HG03521 (cell line): Measurements from ENCODE around the gene NLN.
"Not testable (repeated sequence)": the region's sequence is repeated elsewhere in the genome, so short reads cannot be mapped to it uniquely, and the experiment has no call there.

ENCODE experiments used
- ATAC-seq: cut with Tn5 transposase; IDR thresholded peaks from one replicate; pipeline ENCODE4 v1.9.1; 2021; ENCODE audit warnings: mild to moderate bottlenecking, moderate library complexity; ENCODE audit not compliant: unreplicated experiment

The NLN gene

DNA sequence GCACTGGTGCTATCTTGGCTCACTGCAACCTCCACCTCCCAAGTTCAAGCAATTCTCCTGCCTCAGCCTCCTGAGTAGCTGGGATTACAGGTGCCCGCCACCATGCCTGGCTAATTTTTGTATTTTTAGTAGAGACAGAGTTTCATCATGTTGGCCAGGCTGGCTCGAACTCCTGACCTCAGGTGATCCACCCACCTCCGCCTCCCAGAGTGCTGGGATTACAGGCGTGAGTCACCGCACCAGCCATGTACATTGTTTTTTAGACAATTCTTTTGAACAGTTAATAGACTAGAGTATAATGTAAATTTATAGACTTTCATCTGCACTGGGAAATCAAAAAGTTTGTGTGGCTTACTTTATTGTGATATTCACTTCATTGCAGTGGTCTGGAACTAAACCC, 85.5 kb downstream of the NLN start:
- not testable (repeated sequence) for ATAC-seq

DNA sequence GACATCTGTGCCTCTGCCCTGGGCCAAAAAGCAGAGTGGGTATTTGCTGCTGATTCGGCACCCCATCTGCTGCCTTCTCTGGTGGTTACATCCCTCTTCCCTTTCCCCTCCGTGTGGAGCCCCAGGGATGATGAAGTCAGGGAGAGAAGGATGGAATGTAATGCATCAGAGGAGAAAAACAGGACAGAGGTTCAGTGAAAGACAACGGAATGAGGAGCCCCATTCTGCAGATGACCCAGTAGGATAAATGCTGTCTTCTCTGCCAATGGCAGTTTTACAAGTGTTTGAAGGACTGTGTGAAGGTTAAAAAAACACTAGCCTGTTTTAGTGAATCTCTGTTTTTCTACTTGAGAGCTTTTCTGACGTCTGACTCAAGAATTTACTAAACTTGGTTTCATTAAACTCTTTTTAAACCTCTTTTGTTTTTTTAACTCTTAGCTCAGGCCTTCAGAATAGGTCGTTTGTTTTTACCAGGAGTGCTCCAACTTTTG, 86.3 kb downstream of the NLN start:
- ATAC-seq: no peak

DNA sequence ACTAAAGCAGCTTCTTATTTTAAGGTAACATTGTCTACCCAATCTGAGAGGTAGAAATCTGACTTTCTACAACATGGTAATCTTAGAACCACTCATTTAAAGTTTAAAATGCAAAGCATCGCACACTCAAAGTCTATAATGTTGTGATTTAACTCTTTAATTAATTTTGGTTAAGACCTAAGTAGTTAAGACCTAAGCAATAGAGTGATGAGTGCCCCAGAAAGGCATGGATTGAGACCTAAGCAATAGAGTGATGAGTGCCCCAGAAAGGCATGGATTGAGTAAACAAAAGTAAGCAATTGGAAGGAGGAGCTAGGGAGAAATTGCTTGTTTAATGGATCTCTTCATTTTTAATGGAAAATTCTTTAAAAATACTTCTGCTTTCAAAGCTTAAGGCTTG, 86.8 kb downstream of the NLN start:
- ATAC-seq: no peak

- no peak for ATAC-seq
These were observed 88.0 kb downstream of the NLN start for GRCh38 chr5:65809817-65810531.

GRCh38 chr5:65811004-65811403, 89.0 kb downstream of the NLN start:
- no peak for ATAC-seq

DNA sequence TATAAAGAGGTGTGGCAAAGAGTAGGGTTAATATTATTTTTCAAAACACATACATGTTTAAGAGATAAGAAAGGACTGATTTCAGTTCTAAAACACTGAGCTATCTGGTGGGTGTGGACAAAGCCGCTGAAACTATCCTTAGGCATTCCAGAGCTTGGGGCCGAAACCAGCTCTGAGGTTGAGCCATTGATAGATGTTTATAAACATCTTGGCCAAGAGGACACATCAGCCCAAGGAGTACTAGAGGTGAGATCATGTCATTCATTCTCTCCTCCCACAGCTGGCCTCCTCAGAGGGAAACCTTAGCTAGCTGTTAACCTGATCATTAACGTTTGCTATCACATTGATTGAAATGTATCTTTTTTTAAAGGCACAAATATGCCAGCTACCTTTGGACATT, 89.9 kb downstream of the NLN start:
- ATAC-seq: no peak

DNA sequence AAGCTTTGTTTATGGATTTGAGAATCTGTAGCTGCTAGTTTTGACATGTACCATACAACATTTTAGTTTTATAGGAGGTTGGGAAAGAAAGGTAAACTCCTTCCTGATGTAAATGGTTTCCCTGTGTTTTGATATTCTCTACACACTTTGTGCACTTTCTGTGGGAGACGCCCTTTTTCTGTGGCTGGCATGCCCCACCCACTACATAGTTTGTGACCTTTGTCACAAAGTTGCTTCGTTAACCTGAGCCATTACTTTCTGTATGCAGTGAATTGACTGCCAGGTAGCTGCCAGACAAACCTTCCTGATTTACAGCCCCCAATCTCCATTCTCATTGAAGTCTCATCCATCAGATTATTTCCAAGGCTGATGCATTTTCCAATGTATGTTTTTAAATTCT, 90.6 kb downstream of the NLN start:
- no peak for ATAC-seq

- ATAC-seq: no peak
These were observed 91.2 kb downstream of the NLN start for GRCh38 chr5:65813174-65813573.

- no peak for ATAC-seq
These were observed 93.2 kb downstream of the NLN start for GRCh38 chr5:65815161-65815560.

DNA sequence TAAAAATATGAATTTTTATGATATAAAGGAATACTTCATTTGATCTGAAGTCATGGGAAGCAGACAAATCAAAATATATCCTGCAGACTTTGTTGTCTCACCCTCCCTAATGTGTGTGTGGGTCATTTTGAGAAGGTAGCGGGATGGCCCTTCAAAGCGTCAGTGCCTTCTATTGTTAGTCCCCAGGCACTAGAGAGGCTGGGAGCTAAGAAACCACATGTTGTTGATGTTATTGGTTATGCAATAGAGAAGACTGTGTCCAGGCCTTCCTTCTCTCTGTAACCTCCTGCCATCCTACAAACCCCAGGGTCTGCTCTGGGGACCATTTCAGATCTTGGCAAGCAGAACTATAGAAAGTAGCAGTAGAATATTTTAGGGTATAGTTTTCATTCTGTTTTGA, 94.7 kb downstream of the NLN start:
- ATAC-seq: no peak

- no peak for ATAC-seq
These were observed 95.9 kb downstream of the NLN start for GRCh38 chr5:65817931-65818330.

- ATAC-seq: no peak
These were observed 96.6 kb downstream of the NLN start for GRCh38 chr5:65818592-65818991.

- ATAC-seq: no peak
These were observed 97.4 kb downstream of the NLN start for GRCh38 chr5:65819215-65819904.

DNA sequence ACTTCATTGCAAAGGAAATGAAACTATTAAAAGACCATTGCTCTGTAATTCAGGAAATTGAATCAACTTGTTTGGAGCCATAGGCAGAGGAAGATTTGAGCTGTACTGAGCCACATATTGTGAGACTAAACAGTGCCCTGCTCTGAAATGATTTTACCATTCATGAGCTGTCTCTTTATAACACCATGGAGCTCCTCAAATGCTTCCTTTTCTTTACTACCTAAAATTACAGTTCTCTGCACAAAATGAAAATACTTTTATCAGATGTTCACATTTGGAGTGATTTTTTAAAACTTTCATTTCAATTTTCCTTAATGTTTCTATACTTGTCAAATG, 97.9 kb downstream of the NLN start:
- no peak for ATAC-seq

- no peak for ATAC-seq
These were observed 98.4 kb downstream of the NLN start for GRCh38 chr5:65820373-65820772.

GRCh38 chr5:65821966-65822365, 100.0 kb downstream of the NLN start:
- ATAC-seq: no peak

- no peak for ATAC-seq
These were observed 100.7 kb downstream of the NLN start for GRCh38 chr5:65822710-65823109.

GRCh38 chr5:65823204-65823603, 101.2 kb downstream of the NLN start:
- no peak for ATAC-seq

DNA sequence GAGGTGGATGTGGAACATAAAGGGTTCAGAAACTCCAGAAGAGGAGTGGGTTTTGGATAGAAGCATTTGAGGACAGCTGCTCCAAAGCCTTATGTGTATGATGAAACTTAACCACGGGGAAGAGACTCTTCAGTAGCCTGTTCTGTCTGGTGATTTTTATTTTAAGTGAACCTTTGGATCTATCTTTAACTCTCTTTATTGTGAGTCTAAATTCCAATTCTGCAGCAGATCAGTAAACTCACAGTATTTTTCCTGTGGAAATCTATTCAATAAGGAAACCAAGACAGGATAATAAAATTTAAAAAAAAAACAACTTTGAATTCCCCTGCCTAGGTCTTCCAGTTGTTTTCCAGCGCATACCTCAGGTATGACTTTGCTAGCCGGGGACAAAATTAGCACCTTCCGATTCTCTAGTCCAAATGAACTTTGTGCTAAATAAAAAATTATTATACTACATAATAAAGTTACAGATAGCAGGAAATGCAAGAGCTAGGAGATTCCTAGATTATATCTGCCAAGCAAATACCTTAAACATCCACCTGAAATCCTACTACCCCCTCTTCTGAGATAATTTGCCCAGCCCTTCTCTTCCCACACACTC, 101.9 kb downstream of the NLN start:
- ATAC-seq: no peak

GRCh38 chr5:65825408-65826328, 103.7 kb downstream of the NLN start:
- ATAC-seq: no peak
